ENCODE measurements around the gene KCNK4.

KCNK4 gene

GRCh38 chr11:64344787-64345186, 53.7 kb downstream of the KCNK4 start:
- no peak overlapping the region for H4K12ac ChIP-seq (ENCODE audit: low read depth, low read length)
- H3K4me3 ChIP-seq (ENCODE audit: low read depth, low read length): no peak overlapping the region
- no peaks in the 10 kb centered on the region for H3K36me3 ChIP-seq (ENCODE audit: control insufficient read depth in 1 of 2, insufficient read depth in 2 of 2, low read length in 2 of 2)
- H2BK120ac ChIP-seq (ENCODE audit: insufficient read depth, low read length, poor library complexity): no peak overlapping the region
- no peak overlapping the region for H3K23ac ChIP-seq (ENCODE audit: low read length)
- H3K79me2 ChIP-seq (ENCODE audit: control insufficient read depth, insufficient read depth, low read length, poor library complexity): peaks cover 2% of the 10 kb centered on the region
- no peak overlapping the region for H3K14ac ChIP-seq (ENCODE audit: low read length)
- H4K8ac ChIP-seq (ENCODE audit: low read depth, low read length): no peak overlapping the region
- H3K27me3 ChIP-seq (ENCODE audit: insufficient read depth, low read length): no peaks in the 10 kb centered on the region
- no peak overlapping the region for H3K18ac ChIP-seq (ENCODE audit: low read length)
- peaks cover 3% of the 10 kb centered on the region for H3K9me3 ChIP-seq (ENCODE audit: insufficient read depth, low read depth, low read length)
- H3K4me1 ChIP-seq (ENCODE audit: control insufficient read depth in 1 of 2, insufficient read depth in 2 of 2, low read length in 2 of 2): peaks cover 8 to 11% of the 10 kb centered on the region in 2 experiments
- H2AK5ac ChIP-seq (ENCODE audit: low read length): no peak overlapping the region
- no peak overlapping the region for H4K91ac ChIP-seq (ENCODE audit: low read depth, low read length)
- H3K27ac ChIP-seq (ENCODE audit: low read depth, low read length): no peak overlapping the region
- no peak for DNase-seq
- no peak overlapping the region for H3K9ac ChIP-seq (ENCODE audit: low read length)
- no peak overlapping the region for H3K4ac ChIP-seq (ENCODE audit: low read depth, low read length)
- no peak overlapping the region for H3K4me2 ChIP-seq (ENCODE audit: low read length)
- no peak overlapping the region for H2BK5ac ChIP-seq (ENCODE audit: low read depth, low read length, poor library complexity)
- WGBS (ENCODE audit: extremely low coverage, insufficient coverage, insufficient read length): no CpG with 5 or more reads among the region's 28 CpGs
- H2BK12ac ChIP-seq (ENCODE audit: low read length): no peak overlapping the region
- no peak overlapping the region for H2AFZ ChIP-seq (ENCODE audit: insufficient read depth, low read length, poor library complexity)
- H3K79me1 ChIP-seq (ENCODE audit: low read length): peaks cover 6% of the 10 kb centered on the region

GRCh38 chr11:64347193-64347867, 56.2 kb downstream of the KCNK4 start:
- Histone ChIP-seq H4K8ac (ENCODE audit: low read depth, low read length) (no peak overlapping the region), H3K18ac (ENCODE audit: low read length) (no peak overlapping the region)

GRCh38 chr11:64348383-64349024, 57.4 kb downstream of the KCNK4 start:
- Histone ChIP-seq H2AK5ac (ENCODE audit: low read length) (no peak overlapping the region), H2BK12ac (ENCODE audit: low read length) (no peak overlapping the region), H3K79me2 (ENCODE audit: control insufficient read depth, insufficient read depth, low read length, poor library complexity) (no peaks in the 10 kb centered on the region), H3K27ac (ENCODE audit: low read depth, low read length) (no peak overlapping the region), H2AFZ (ENCODE audit: insufficient read depth, low read length, poor library complexity) (no peak overlapping the region), H3K14ac (ENCODE audit: low read length) (no peak overlapping the region), H4K12ac (ENCODE audit: low read depth, low read length) (no peak overlapping the region), H4K8ac (ENCODE audit: low read depth, low read length) (no peak overlapping the region), H4K91ac (ENCODE audit: low read depth, low read length) (no peak overlapping the region), H3K36me3 (ENCODE audit: control insufficient read depth in 1 of 2, insufficient read depth in 2 of 2, low read length in 2 of 2) (no peaks in the 10 kb centered on the region), H3K23ac (ENCODE audit: low read length) (no peak overlapping the region), H3K4me2 (ENCODE audit: low read length) (no peak overlapping the region), H2BK120ac (ENCODE audit: insufficient read depth, low read length, poor library complexity) (no peak overlapping the region), H3K9ac (ENCODE audit: low read length) (no peak overlapping the region), H3K27me3 (ENCODE audit: insufficient read depth, low read length) (no peaks in the 10 kb centered on the region), H3K4me3 (ENCODE audit: low read depth, low read length) (no peak overlapping the region), H3K79me1 (ENCODE audit: low read length) (no peaks in the 10 kb centered on the region), H2BK5ac (ENCODE audit: low read depth, low read length, poor library complexity) (no peak overlapping the region), H3K9me3 (ENCODE audit: insufficient read depth, low read depth, low read length) (no peaks in the 10 kb centered on the region), H3K4ac (ENCODE audit: low read depth, low read length) (no peak overlapping the region), H3K4me1 (ENCODE audit: control insufficient read depth in 1 of 2, insufficient read depth in 2 of 2, low read length in 2 of 2) (peaks cover 2 to 5% of the 10 kb centered on the region in 2 experiments), H3K18ac (ENCODE audit: low read length) (no peak overlapping the region)
- no CpG with 5 or more reads among the region's 14 CpGs for WGBS (ENCODE audit: extremely low coverage, insufficient coverage, insufficient read length)
- no peak for DNase-seq

More at GRCh38 chr11:64347193-64347867, 56.2 kb downstream of the KCNK4 start:
- peaks cover 2 to 6% of the 10 kb centered on the region in 2 experiments for H3K4me1 ChIP-seq (ENCODE audit: control insufficient read depth in 1 of 2, insufficient read depth in 2 of 2, low read length in 2 of 2)
- no peaks in the 10 kb centered on the region for H3K9me3 ChIP-seq (ENCODE audit: insufficient read depth, low read depth, low read length)
- no peak overlapping the region for H2AFZ ChIP-seq (ENCODE audit: insufficient read depth, low read length, poor library complexity)
- H3K9ac ChIP-seq (ENCODE audit: low read length): no peak overlapping the region
- H2AK5ac ChIP-seq (ENCODE audit: low read length): no peak overlapping the region
- no peak for DNase-seq
- H2BK12ac ChIP-seq (ENCODE audit: low read length): peak overlapping the region; percentile 3
- H3K79me1 ChIP-seq (ENCODE audit: low read length): peaks cover under 1% of the 10 kb centered on the region
- H2BK5ac ChIP-seq (ENCODE audit: low read depth, low read length, poor library complexity): no peak overlapping the region
- no peak overlapping the region for H2BK120ac ChIP-seq (ENCODE audit: insufficient read depth, low read length, poor library complexity)
- H3K4ac ChIP-seq (ENCODE audit: low read depth, low read length): no peak overlapping the region
- no peak overlapping the region for H3K27ac ChIP-seq (ENCODE audit: low read depth, low read length)
- peaks cover under 1% of the 10 kb centered on the region for H3K79me2 ChIP-seq (ENCODE audit: control insufficient read depth, insufficient read depth, low read length, poor library complexity)
- no peak overlapping the region for H3K4me2 ChIP-seq (ENCODE audit: low read length)
- no peak overlapping the region for H3K4me3 ChIP-seq (ENCODE audit: low read depth, low read length)
- no peak overlapping the region for H4K12ac ChIP-seq (ENCODE audit: low read depth, low read length)
- no peak overlapping the region for H3K23ac ChIP-seq (ENCODE audit: low read length)
- H4K91ac ChIP-seq (ENCODE audit: low read depth, low read length): no peak overlapping the region
- no peaks in the 10 kb centered on the region for H3K36me3 ChIP-seq (ENCODE audit: control insufficient read depth in 1 of 2, insufficient read depth in 2 of 2, low read length in 2 of 2)
- H3K14ac ChIP-seq (ENCODE audit: low read length): no peak overlapping the region
- WGBS (ENCODE audit: extremely low coverage, insufficient coverage, insufficient read length): no CpG with 5 or more reads among the region's 12 CpGs
- no peaks in the 10 kb centered on the region for H3K27me3 ChIP-seq (ENCODE audit: insufficient read depth, low read length)

- H3K36me3 ChIP-seq (ENCODE audit: control insufficient read depth in 1 of 2, insufficient read depth in 2 of 2, low read length in 2 of 2): no peaks in the 10 kb centered on the region
- H3K27ac ChIP-seq (ENCODE audit: low read depth, low read length): no peak overlapping the region
- H2BK12ac ChIP-seq (ENCODE audit: low read length): no peak overlapping the region
- H3K4me1 ChIP-seq (ENCODE audit: control insufficient read depth in 1 of 2, insufficient read depth in 2 of 2, low read length in 2 of 2): peaks cover 2 to 5% of the 10 kb centered on the region in 2 experiments
- no peak overlapping the region for H4K8ac ChIP-seq (ENCODE audit: low read depth, low read length)
- H2BK5ac ChIP-seq (ENCODE audit: low read depth, low read length, poor library complexity): no peak overlapping the region
- no peak overlapping the region for H3K4me3 ChIP-seq (ENCODE audit: low read depth, low read length)
- no peak overlapping the region for H3K23ac ChIP-seq (ENCODE audit: low read length)
- H2AFZ ChIP-seq (ENCODE audit: insufficient read depth, low read length, poor library complexity): no peak overlapping the region
- H3K14ac ChIP-seq (ENCODE audit: low read length): no peak overlapping the region
- no peaks in the 10 kb centered on the region for H3K79me2 ChIP-seq (ENCODE audit: control insufficient read depth, insufficient read depth, low read length, poor library complexity)
- WGBS (ENCODE audit: extremely low coverage, insufficient coverage, insufficient read length): no CpG with 5 or more reads among the region's 7 CpGs
- DNase-seq: no peak
- H2BK120ac ChIP-seq (ENCODE audit: insufficient read depth, low read length, poor library complexity): no peak overlapping the region
- H3K27me3 ChIP-seq (ENCODE audit: insufficient read depth, low read length): no peaks in the 10 kb centered on the region
- H3K9me3 ChIP-seq (ENCODE audit: insufficient read depth, low read depth, low read length): no peaks in the 10 kb centered on the region
- H3K4ac ChIP-seq (ENCODE audit: low read depth, low read length): no peak overlapping the region
- H2AK5ac ChIP-seq (ENCODE audit: low read length): no peak overlapping the region
- H4K91ac ChIP-seq (ENCODE audit: low read depth, low read length): no peak overlapping the region
- H3K18ac ChIP-seq (ENCODE audit: low read length): no peak overlapping the region
- H3K9ac ChIP-seq (ENCODE audit: low read length): no peak overlapping the region
- H4K12ac ChIP-seq (ENCODE audit: low read depth, low read length): no peak overlapping the region
- H3K4me2 ChIP-seq (ENCODE audit: low read length): no peak overlapping the region
- no peaks in the 10 kb centered on the region for H3K79me1 ChIP-seq (ENCODE audit: low read length)
Measured at GRCh38 chr11:64349025-64349387, 57.9 kb downstream of the KCNK4 start.
